GM10266 (cell line): ENCODE data around the gene MAP3K14.

Source experiments
- DNase-seq: peaks from one replicate; pipeline ENCODE4 v3.0.0; 2012; ENCODE audit errors: extremely low spot score
- TF ChIP-seq, protein P1 (sequence below): IDR thresholded peaks from 2 replicates; pipeline ENCODE4 v1.5.1; 2012; ENCODE audit warnings: mild to moderate bottlenecking, low read depth; ENCODE audit not compliant: control insufficient read depth, insufficient read depth; ENCODE audit errors: missing control alignments

MAP3K14 gene

DNA sequence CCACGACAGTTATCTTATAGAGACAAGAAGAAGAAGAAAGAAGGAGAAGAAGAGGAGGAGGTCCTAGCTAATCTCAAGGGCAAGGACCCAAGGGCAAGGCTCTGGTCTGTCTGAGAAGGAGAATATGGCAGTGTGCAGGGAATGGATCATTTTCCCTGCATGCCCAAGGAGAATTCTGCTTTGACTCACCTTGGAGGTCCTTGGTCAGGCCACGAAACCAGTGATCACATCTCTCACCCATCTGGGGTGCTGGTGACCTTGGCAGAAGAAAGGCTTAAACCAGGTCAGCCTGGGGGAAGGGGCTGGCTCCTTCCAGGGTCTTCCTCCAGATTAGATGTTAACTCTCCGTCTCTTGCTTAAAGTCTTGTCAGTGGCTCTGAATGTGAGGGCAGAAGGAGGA lies 96.7 kb downstream of the MAP3K14 start:
- DNase-seq: no peak
- TF ChIP-seq, protein P1, sequence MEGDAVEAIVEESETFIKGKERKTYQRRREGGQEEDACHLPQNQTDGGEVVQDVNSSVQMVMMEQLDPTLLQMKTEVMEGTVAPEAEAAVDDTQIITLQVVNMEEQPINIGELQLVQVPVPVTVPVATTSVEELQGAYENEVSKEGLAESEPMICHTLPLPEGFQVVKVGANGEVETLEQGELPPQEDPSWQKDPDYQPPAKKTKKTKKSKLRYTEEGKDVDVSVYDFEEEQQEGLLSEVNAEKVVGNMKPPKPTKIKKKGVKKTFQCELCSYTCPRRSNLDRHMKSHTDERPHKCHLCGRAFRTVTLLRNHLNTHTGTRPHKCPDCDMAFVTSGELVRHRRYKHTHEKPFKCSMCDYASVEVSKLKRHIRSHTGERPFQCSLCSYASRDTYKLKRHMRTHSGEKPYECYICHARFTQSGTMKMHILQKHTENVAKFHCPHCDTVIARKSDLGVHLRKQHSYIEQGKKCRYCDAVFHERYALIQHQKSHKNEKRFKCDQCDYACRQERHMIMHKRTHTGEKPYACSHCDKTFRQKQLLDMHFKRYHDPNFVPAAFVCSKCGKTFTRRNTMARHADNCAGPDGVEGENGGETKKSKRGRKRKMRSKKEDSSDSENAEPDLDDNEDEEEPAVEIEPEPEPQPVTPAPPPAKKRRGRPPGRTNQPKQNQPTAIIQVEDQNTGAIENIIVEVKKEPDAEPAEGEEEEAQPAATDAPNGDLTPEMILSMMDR: no peak

DNA sequence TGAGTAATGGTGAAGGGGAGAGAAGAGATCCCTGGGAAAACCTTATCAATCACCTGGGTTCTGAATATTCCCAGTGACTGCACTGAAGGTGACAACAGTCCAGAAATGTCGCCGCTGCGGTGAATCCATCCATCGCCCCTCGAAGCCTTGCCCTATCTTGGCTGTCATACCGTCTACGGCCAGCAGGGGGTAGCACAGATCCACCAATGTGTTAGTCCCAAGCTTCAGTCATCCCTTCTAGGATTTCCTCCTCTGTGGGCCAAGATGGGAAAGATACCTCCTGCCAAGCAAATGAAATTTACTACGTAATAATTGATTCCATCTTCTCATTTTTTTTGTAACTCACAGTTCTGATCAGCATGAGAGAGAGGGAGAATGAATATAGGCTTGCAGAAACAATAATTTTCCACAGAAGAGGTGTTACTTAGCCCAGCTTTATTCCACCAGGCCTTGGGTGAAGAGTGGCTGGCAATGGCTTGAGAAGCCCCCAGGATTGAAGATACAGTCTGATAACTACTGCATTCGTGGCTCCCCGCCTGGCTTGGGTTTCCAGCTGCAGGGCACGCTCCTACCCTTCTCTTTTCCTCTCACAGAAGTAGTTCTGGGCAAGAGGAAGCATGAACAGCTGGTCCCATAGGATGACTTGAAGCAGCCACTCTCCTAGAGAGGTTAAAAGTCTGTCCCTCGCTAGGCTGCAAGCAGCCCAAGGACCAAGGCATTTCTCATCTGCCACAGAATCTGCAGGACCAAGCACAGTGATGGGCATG lies 97.7 kb downstream of the MAP3K14 start:
- TF ChIP-seq, protein P1: peak; percentile 98
- DNase-seq: peak; percentile 77
